Measurements from ENCODE around the gene NTN3. TPM values are rescaled to one million over a fixed set of nuclear protein-coding genes. Genes with fewer than 3 reads are reported as not detected.

NTN3 gene
- total RNA-seq, 1 donor from 2014 or later = 17.9 TPM

GRCh38 chr16:2516391-2517240 is 45.5 kb downstream of the NTN3 start:
- Mint-ChIP-seq H3K27me3 (ENCODE audit: low read depth) (no peaks in the 10 kb centered on the region), H3K9me3 (no peaks in the 10 kb centered on the region), H3K4me1 (peaks cover 57% of the 10 kb centered on the region), H3K27ac (peak overlapping the region; percentile 87), H3K36me3 (no peaks in the 10 kb centered on the region), H3K4me3 (peak overlapping the region; percentile 90)
- no peak for DNase-seq (ENCODE audit: low spot score in 2 of 2, unreplicated experiment in 2 of 2)
- no peak for TF ChIP-seq CTCF (IDR thresholded peaks at IDR 0.05; ENCODE audit: unreplicated experiment)

GRCh38 chr16:2517954-2518605 is 47.0 kb downstream of the NTN3 start:
- no peak overlapping the region for H3K27ac Mint-ChIP-seq
- no peaks in the 10 kb centered on the region for H3K27me3 Mint-ChIP-seq (ENCODE audit: low read depth)
- TF ChIP-seq CTCF (IDR thresholded peaks at IDR 0.05; ENCODE audit: unreplicated experiment) = no peak
- no peak for DNase-seq (ENCODE audit: low spot score in 2 of 2, unreplicated experiment in 2 of 2)
- H3K4me1 Mint-ChIP-seq = peaks cover 45% of the 10 kb centered on the region
- no peak overlapping the region for H3K4me3 Mint-ChIP-seq
- no peaks in the 10 kb centered on the region for H3K36me3 Mint-ChIP-seq
- H3K9me3 Mint-ChIP-seq = no peaks in the 10 kb centered on the region

- H3K27me3 Mint-ChIP-seq (ENCODE audit: low read depth) = no peaks in the 10 kb centered on the region
- TF ChIP-seq CTCF (IDR thresholded peaks at IDR 0.05; ENCODE audit: unreplicated experiment) = no peak
- no peaks in the 10 kb centered on the region for H3K36me3 Mint-ChIP-seq
- no peak for DNase-seq (ENCODE audit: low spot score in 2 of 2, unreplicated experiment in 2 of 2)
- H3K4me3 Mint-ChIP-seq = peak overlapping the region; percentile 59
- no peaks in the 10 kb centered on the region for H3K9me3 Mint-ChIP-seq
- peaks cover 42% of the 10 kb centered on the region for H3K4me1 Mint-ChIP-seq
- peak overlapping the region; percentile 96 for H3K27ac Mint-ChIP-seq
Measured at GRCh38 chr16:2518823-2519710, 48.0 kb downstream of the NTN3 start.

- no peaks in the 10 kb centered on the region for H3K27me3 Mint-ChIP-seq (ENCODE audit: low read depth)
- H3K4me3 Mint-ChIP-seq = peak overlapping the region; percentile 59
- no peak for DNase-seq (ENCODE audit: low spot score in 2 of 2, unreplicated experiment in 2 of 2)
- peaks cover 6% of the 10 kb centered on the region for H3K36me3 Mint-ChIP-seq
- no peak for TF ChIP-seq CTCF (IDR thresholded peaks at IDR 0.05; ENCODE audit: unreplicated experiment)
- H3K4me1 Mint-ChIP-seq = peaks cover 40% of the 10 kb centered on the region
- H3K27ac Mint-ChIP-seq = peak overlapping the region; percentile 96
- no peaks in the 10 kb centered on the region for H3K9me3 Mint-ChIP-seq
Measured at GRCh38 chr16:2519711-2520080, 48.6 kb downstream of the NTN3 start.

- Mint-ChIP-seq H3K27ac (peak within 1 kb of the TSS; percentile 96), H3K4me3 (peak within 1 kb of the TSS; percentile 77), H3K9me3 (no peaks in the 10 kb centered on the region), H3K36me3 (peaks cover 8% of the 10 kb centered on the region), H3K4me1 (peaks cover 35% of the 10 kb centered on the region), H3K27me3 (ENCODE audit: low read depth) (no peaks in the 10 kb centered on the region)
- TF ChIP-seq CTCF (IDR thresholded peaks at IDR 0.05; ENCODE audit: unreplicated experiment) = no peak
- DNase-seq (ENCODE audit: low spot score in 2 of 2, unreplicated experiment in 2 of 2) = peak; percentile 90 to 91
Measured at GRCh38 chr16:2520097-2520783, 49.1 kb downstream of the NTN3 start, which contains the start of gene AMDHD2. Gene AMDHD2, plus strand, starts transcription at chr16:2520371. Its CDS starts 88 bp downstream, at chr16:2520459.
